C4-2B (cell line): ENCODE measurements around the gene ST6GALNAC6.

Source experiments
- H3K27ac ChIP-seq: fragments of 450-650 bp; 2 replicates; pipeline ENCODE4 v1.5.1; 2017
- ZFX ChIP-seq: fragments of 450-650 bp; IDR thresholded peaks from 2 replicates; pipeline ENCODE4 v1.6.1; 2017
- TF ChIP-seq, protein P1 (sequence below): fragments of 450-650 bp; conservative IDR thresholded peaks from 2 replicates; pipeline ENCODE4 v1.5.1; 2017; ENCODE audit warnings: mild to moderate bottlenecking

The ST6GALNAC6 gene

DNA sequence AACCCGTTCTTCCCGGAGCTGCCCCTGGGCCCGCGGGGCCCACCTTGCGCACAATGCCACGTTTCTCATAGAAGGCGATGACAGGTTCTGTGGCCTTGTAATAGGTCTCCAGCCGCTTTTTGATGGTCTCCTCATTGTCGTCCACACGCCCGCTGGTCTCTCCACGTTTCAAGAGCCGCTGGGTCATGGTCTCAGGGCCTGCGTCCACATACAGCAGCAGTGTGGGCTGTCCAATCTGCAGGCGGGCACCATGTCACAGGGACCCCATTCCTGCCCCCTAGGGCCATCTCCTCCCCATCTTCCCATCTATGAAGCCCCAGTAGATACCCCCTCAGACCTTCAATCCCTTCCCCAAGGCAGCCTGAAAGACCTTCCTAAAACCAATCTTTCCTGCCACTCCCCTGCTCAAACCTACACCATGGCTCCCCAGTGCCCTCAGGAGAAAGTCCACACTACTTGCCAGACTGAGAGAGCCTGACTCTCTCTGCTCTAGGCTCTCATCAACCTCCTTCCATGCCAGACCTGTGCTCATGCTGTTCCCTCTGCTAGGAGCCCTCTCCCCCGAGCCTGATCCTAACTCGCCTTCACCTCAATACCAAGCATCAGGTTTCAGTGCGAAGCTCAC, 31.0 kb downstream of the ST6GALNAC6 start:
- TF ChIP-seq ZFX: no peak
- TF ChIP-seq, protein P1, sequence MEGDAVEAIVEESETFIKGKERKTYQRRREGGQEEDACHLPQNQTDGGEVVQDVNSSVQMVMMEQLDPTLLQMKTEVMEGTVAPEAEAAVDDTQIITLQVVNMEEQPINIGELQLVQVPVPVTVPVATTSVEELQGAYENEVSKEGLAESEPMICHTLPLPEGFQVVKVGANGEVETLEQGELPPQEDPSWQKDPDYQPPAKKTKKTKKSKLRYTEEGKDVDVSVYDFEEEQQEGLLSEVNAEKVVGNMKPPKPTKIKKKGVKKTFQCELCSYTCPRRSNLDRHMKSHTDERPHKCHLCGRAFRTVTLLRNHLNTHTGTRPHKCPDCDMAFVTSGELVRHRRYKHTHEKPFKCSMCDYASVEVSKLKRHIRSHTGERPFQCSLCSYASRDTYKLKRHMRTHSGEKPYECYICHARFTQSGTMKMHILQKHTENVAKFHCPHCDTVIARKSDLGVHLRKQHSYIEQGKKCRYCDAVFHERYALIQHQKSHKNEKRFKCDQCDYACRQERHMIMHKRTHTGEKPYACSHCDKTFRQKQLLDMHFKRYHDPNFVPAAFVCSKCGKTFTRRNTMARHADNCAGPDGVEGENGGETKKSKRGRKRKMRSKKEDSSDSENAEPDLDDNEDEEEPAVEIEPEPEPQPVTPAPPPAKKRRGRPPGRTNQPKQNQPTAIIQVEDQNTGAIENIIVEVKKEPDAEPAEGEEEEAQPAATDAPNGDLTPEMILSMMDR: no peak
- H3K27ac ChIP-seq: no peak overlapping the region

- H3K27ac ChIP-seq: no peak overlapping the region
- TF ChIP-seq ZFX: no peak
- TF ChIP-seq, protein P1: no peak
Observed at GRCh38 chr9:127867356-127868277, 31.8 kb downstream of the ST6GALNAC6 start.

GRCh38 chr9:127866535-127866934, 32.9 kb downstream of the ST6GALNAC6 start:
- no peak overlapping the region for H3K27ac ChIP-seq
- TF ChIP-seq, protein P1: no peak
- no peak for TF ChIP-seq ZFX

GRCh38 chr9:127865645-127866464, 33.5 kb downstream of the ST6GALNAC6 start:
- no peak overlapping the region for H3K27ac ChIP-seq
- TF ChIP-seq, protein P1: no peak
- TF ChIP-seq ZFX: no peak

DNA sequence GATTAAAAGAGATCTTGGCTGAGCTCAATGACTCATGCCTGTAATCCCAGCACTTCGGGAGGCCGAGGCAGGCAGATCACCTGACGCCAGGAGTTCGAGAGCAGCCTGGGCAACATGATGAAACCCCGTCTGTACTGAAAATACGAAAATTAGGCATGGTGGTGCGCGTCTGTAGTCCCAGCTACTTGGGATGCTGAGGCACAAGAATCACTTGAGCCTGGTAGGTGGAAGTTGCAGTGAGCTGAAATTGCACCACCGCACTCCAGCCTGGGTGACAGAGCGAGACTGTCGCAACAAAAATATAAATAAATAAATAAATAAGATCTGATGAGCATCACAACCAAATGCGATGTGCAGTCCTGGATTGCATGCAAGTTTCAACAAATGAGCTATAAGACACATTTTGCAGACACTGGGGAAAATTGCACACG, 36.2 kb downstream of the ST6GALNAC6 start:
- no peak overlapping the region for H3K27ac ChIP-seq
- no peak for TF ChIP-seq ZFX
- TF ChIP-seq, protein P1: no peak

DNA sequence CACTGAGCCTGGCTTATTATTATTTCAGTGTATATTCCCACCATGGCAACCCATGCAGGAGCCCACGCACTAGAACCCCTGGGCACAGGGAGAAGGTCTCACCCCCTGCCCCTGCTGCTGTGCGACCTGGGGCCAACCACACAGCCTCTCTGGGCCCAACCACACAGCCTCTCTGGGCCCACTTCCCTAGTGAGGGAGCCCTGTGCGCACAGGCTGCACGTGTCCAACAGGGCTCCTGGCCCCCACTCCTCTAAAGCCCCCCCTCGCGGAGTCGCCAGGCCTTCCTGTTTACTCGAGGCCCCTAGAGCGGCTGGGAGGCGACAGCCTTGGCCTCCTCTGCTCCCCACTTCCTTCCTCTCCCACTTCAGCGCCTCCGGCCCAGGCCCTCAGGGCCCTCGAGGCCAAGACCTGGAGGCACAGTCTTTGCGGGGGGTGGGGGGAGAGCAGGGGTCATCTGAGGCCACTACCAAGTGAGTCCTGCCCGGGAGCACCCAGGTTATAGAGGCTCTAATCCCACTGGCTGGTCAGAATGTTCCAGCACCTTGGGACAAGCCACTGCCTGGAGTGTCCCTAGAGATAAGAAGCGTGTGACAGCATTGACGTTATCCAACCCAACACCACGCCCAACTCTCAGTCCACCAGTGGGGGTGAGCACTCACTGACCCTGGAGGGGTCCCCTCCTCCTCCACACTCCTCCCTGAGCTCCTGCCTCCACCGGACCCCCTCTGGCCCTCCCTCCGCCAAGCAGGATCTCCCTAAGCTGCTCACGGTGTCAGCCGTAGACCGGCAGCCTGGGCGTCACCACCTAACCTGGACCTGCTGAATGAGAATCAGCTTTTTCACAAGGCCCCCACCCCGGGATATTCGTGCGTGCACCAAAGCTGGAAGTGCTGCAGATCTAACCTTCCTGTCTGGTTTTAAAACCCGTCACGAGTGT, 37.1 kb downstream of the ST6GALNAC6 start:
- H3K27ac ChIP-seq: no peak overlapping the region
- TF ChIP-seq, protein P1: no peak
- no peak for TF ChIP-seq ZFX
